WTC11 (cell line): ENCODE measurements around the gene PMEPA1. TPM values are rescaled to one million over a fixed set of nuclear protein-coding genes. Genes with fewer than 3 reads are reported as not detected.

Experiments used
- ATAC-seq: fragments of 200-7000 bp; cut with Tn5 transposase; 2 replicates; pipeline ENCODE4 v1.10.0; 2021; ENCODE audit warnings: mild to moderate bottlenecking, moderate library complexity
- CTCF ChIA-PET: fragments of 300-600 bp; sonication (Branson Sonifier 250); formaldehyde crosslinking; loops from one replicate; lab custom pipeline; 2021; ENCODE audit warnings: antibody characterized with exemption; lab: Charles Lee
- POLR2A ChIA-PET: fragments of 350-600 bp; sonication (Branson Sonifier 250); formaldehyde crosslinking; loops from one replicate; lab custom pipeline; 2021; ENCODE audit warnings: antibody characterized with exemption; lab: Charles Lee
- DNase-seq: peaks from one replicate; pipeline ENCODE4 v3.0.0; 2021; ENCODE audit warnings: low spot score
- H3K27ac Mint-ChIP-seq: 2 replicates; pipeline ENCODE4 v1.8.0; 2021; ENCODE audit warnings: mixed read lengths
- H3K27me3 Mint-ChIP-seq: 2 replicates; pipeline ENCODE4 v1.8.0; 2021; ENCODE audit warnings: low read depth, mild to moderate bottlenecking, moderate library complexity, mixed read lengths
- H3K36me3 Mint-ChIP-seq: 2 replicates; pipeline ENCODE4 v1.8.0; 2021; ENCODE audit warnings: mixed read lengths
- H3K4me1 Mint-ChIP-seq: 2 replicates; pipeline ENCODE4 v1.8.0; 2022; ENCODE audit warnings: mixed read lengths
- H3K4me3 Mint-ChIP-seq: 2 replicates; pipeline ENCODE4 v1.8.0; 2021; ENCODE audit warnings: mild to moderate bottlenecking, moderate library complexity, mixed read lengths
- H3K9me3 Mint-ChIP-seq: 2 replicates; pipeline ENCODE4 v1.8.0; 2021; ENCODE audit warnings: mixed read lengths
- CDX4 ChIP-seq: fragments of 250-450 bp; sonication (Bioruptor Pico); IDR thresholded peaks from 2 replicates; pipeline ENCODE4 v1.9.0; 2021; ENCODE audit warnings: moderate library complexity, mild to moderate bottlenecking, inconsistent platforms, borderline replicate concordance
- CREM ChIP-seq: sonication (generic); formaldehyde crosslinking; IDR thresholded peaks from 2 replicates; pipeline ENCODE4 v1.8.1; 2022; ENCODE audit warnings: mild to moderate bottlenecking, missing genetic modification reagents, moderate library complexity
- CTCF ChIP-seq: fragments of 200-600 bp; IDR thresholded peaks from 2 replicates; pipeline ENCODE4 v1.8.0; 2022; ENCODE audit warnings: antibody characterized with exemption
- E2F5 ChIP-seq: sonication (generic); formaldehyde crosslinking; IDR thresholded peaks from 2 replicates; pipeline ENCODE4 v1.8.1; 2022; ENCODE audit warnings: mild to moderate bottlenecking, moderate library complexity, missing genetic modification reagents
- ERG ChIP-seq: fragments of 250-450 bp; sonication (Bioruptor Pico); IDR thresholded peaks from 2 replicates; pipeline ENCODE4 v1.8.0; 2021; ENCODE audit warnings: mild to moderate bottlenecking
- ESRRA ChIP-seq: sonication (generic); formaldehyde crosslinking; IDR thresholded peaks from 2 replicates; pipeline ENCODE4 v1.8.1; 2022; ENCODE audit warnings: mild to moderate bottlenecking, missing genetic modification reagents, borderline replicate concordance
- FOXP4 ChIP-seq: sonication (generic); formaldehyde crosslinking; IDR thresholded peaks from 2 replicates; pipeline ENCODE4 v1.8.0; 2022; ENCODE audit warnings: mild to moderate bottlenecking, missing genetic modification reagents
- ZNF121 ChIP-seq: sonication (generic); formaldehyde crosslinking; IDR thresholded peaks from 2 replicates; pipeline ENCODE4 v1.8.0; 2023; ENCODE audit warnings: missing genetic modification reagents
- ZNF263 ChIP-seq: sonication (generic); formaldehyde crosslinking; IDR thresholded peaks from 2 replicates; pipeline ENCODE4 v1.8.1; 2022; ENCODE audit warnings: low read depth, mild to moderate bottlenecking, moderate library complexity, missing genetic modification reagents
- ZNF281 ChIP-seq: sonication (generic); formaldehyde crosslinking; IDR thresholded peaks from 2 replicates; pipeline ENCODE4 v1.8.0; 2023; ENCODE audit warnings: mild to moderate bottlenecking, missing genetic modification reagents
- ZNF416 ChIP-seq: fragments of 250-450 bp; sonication (Bioruptor Pico); IDR thresholded peaks from 2 replicates; pipeline ENCODE4 v1.9.0; 2021; ENCODE audit warnings: mild to moderate bottlenecking, inconsistent platforms
- total RNA-seq: library from RNA; stranded (reverse); gene quantifications from 3 replicates; pipeline ENCODE4 v1.2.3, GENCODE V29; 2021
- TF ChIP-seq, protein P1 (sequence below): fragments of 250-450 bp; sonication (Bioruptor Pico); IDR thresholded peaks from 2 replicates; pipeline ENCODE4 v1.9.0; 2021; ENCODE audit warnings: mild to moderate bottlenecking, borderline replicate concordance

Gene PMEPA1
- total RNA-seq, 1 experiment from 2014 or later = 40.6 TPM

GRCh38 chr20:57693670-57694329, 16.0 kb downstream of the PMEPA1 start (continued):
- TF ChIP-seq ZNF281 (CRISPR knock-in tag) (no peak), ESRRA (CRISPR knock-in tag) (peak; percentile 75; the same call in 1 of the 2 replicates)

- TF ChIP-seq ZNF121 (CRISPR knock-in tag) = no peak
- 0 out of 2 replicates have a peak, but pooled peaks have one; percentile 16 for TF ChIP-seq CTCF
- CTCF ChIA-PET = interaction anchor here (0.5 to 3.0 kb wide), 13 partner anchors 9 to 487 kb away, joined by 3 to 9 read pairs (median 4); partner anchors contain the start of gene PMEPA1
- Mint-ChIP-seq H3K27me3 (no peaks in the 10 kb centered on the region), H3K4me1 (peaks cover 82% of the 10 kb centered on the region), H3K27ac (peak overlapping the region; percentile 94), H3K4me3 (no peak overlapping the region; the same call in 1 of the 2 replicates), H3K9me3 (no peaks in the 10 kb centered on the region), H3K36me3 (no peaks in the 10 kb centered on the region)
- DNase-seq = peak; percentile 48
- POLR2A ChIA-PET = interaction anchor here (0.6 to 2.0 kb wide), 2 partner anchors 17 to 632 kb away, joined by 4 to 8 read pairs; partner anchors contain the start of gene PMEPA1
- ATAC-seq = peak; percentile 24
These were observed 16.7 kb downstream of the PMEPA1 start for GRCh38 chr20:57693002-57693582.

DNA sequence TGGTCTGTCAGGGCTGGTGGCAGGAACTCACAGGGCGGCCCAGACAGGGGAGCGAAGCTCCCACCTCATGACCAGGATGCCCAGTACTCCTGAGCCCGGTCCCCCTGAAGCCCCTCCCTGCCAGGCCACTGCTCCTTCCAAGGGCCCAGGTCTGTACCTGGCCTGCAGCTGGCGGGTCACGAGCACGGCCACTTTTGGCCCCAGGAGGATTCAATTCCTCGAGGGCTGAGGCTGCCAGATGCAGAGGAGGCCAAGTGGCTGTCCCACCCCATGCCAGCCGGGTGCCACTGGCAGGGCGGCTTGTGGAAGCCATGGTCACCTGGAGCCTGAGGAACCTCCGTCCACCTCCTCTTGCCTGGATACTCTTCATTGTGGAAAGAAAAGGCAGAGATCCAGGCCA, 17.4 kb downstream of the PMEPA1 start:
- no peak overlapping the region for H3K27ac Mint-ChIP-seq
- H3K27me3 Mint-ChIP-seq = no peaks in the 10 kb centered on the region
- DNase-seq (no peak), ATAC-seq (no peak)
- peaks cover 82% of the 10 kb centered on the region for H3K4me1 Mint-ChIP-seq
- CTCF ChIA-PET = interaction anchor here (1.0 kb wide), 1 partner anchor 70 kb away, joined by 3 read pairs; no protein-coding TSS in a partner anchor
- no peaks in the 10 kb centered on the region for H3K36me3 Mint-ChIP-seq
- POLR2A ChIA-PET = interaction anchor here (0.6 kb wide), 1 partner anchor 633 kb away, joined by 4 read pairs; no protein-coding TSS in a partner anchor
- H3K9me3 Mint-ChIP-seq = no peaks in the 10 kb centered on the region
- no peak overlapping the region for H3K4me3 Mint-ChIP-seq
- TF ChIP-seq ERG (CRISPR knock-in tag) (no peak), CREM (CRISPR knock-in tag) (no peak), CDX4 (no peak)
- TF ChIP-seq, all 79 proteins: peak for 0

DNA sequence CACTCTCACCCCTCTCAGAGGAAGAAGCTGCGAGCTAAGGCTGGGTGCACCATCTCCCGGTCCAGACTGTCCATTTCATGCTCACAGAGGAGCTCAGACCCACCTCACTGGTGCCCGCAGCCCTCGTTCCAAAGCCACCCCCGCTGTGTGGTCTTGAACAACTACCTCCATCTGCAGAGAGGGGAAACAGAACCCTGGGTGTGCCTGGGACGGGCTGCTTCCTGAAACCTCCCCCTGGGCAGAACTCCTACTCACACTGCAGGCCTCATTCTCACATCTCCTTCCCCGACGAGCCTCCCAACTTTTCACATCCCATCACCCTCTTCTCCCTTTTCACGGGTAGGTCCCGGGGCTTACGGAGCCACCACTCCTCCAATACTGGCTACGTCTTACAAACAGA, 18.1 kb downstream of the PMEPA1 start:
- H3K27me3 Mint-ChIP-seq = no peaks in the 10 kb centered on the region
- ChIA-PET POLR2A (interaction anchor here (1.1 kb wide), 1 partner anchor 16 kb away, joined by 3 read pairs; no protein-coding TSS in a partner anchor), CTCF (interaction anchor here (1.0 to 1.2 kb wide), 2 partner anchors 25 to 69 kb away, joined by 3 read pairs; no protein-coding TSS in a partner anchor)
- no peak overlapping the region for H3K4me3 Mint-ChIP-seq
- H3K36me3 Mint-ChIP-seq = peaks cover 4% of the 10 kb centered on the region; the same call in 1 of the 2 replicates
- DNase-seq = no peak
- peaks cover 81% of the 10 kb centered on the region for H3K4me1 Mint-ChIP-seq
- ATAC-seq = no peak
- peak overlapping the region; percentile 47 for H3K27ac Mint-ChIP-seq
- no peaks in the 10 kb centered on the region for H3K9me3 Mint-ChIP-seq
- no peak for TF ChIP-seq ZNF416 (CRISPR knock-in tag)
- TF ChIP-seq ZNF263 = no peak
- no peak for TF ChIP-seq E2F5 (CRISPR knock-in tag)
- TF ChIP-seq, protein P1, sequence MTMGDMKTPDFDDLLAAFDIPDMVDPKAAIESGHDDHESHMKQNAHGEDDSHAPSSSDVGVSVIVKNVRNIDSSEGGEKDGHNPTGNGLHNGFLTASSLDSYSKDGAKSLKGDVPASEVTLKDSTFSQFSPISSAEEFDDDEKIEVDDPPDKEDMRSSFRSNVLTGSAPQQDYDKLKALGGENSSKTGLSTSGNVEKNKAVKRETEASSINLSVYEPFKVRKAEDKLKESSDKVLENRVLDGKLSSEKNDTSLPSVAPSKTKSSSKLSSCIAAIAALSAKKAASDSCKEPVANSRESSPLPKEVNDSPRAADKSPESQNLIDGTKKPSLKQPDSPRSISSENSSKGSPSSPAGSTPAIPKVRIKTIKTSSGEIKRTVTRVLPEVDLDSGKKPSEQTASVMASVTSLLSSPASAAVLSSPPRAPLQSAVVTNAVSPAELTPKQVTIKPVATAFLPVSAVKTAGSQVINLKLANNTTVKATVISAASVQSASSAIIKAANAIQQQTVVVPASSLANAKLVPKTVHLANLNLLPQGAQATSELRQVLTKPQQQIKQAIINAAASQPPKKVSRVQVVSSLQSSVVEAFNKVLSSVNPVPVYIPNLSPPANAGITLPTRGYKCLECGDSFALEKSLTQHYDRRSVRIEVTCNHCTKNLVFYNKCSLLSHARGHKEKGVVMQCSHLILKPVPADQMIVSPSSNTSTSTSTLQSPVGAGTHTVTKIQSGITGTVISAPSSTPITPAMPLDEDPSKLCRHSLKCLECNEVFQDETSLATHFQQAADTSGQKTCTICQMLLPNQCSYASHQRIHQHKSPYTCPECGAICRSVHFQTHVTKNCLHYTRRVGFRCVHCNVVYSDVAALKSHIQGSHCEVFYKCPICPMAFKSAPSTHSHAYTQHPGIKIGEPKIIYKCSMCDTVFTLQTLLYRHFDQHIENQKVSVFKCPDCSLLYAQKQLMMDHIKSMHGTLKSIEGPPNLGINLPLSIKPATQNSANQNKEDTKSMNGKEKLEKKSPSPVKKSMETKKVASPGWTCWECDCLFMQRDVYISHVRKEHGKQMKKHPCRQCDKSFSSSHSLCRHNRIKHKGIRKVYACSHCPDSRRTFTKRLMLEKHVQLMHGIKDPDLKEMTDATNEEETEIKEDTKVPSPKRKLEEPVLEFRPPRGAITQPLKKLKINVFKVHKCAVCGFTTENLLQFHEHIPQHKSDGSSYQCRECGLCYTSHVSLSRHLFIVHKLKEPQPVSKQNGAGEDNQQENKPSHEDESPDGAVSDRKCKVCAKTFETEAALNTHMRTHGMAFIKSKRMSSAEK (CRISPR knock-in tag) = no peak
- no peak for TF ChIP-seq FOXP4 (CRISPR knock-in tag)
